ENCODE data around the gene NDUFB8. TPM values are rescaled to one million over a fixed set of nuclear protein-coding genes. Genes with fewer than 3 reads are reported as not detected.

The NDUFB8 gene
- total and polyA plus RNA-seq, 7 donors = 168 to 383 (median 221) TPM

DNA sequence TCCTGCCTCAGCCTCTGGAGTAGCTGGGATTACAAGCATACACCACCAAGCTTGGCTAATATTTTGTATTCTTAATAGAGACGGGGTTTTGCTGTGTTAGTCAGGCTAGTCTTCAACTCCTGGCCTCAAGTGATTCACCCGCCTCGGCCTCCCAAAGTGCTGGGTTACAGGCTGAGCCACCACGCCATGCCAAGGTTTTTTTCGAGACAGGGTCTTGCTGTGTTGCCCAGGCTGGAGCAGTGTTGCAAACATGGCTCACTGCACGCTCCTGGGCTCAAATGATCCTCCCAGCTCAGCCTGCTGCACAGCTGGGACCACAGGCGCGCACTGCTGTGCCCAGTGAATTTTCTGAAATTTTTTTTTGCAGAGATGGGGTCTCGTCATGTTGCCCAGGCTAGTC is 6.7 kb downstream of the NDUFB8 start:
- Histone ChIP-seq H3K36me3 (ENCODE audit: insufficient read depth in 1 of 2, low read depth in 1 of 2) (peaks cover 9 to 60% of the 10 kb centered on the region in 2 donors), H3K4me3 (no peak overlapping the region), H3K27ac (no peak overlapping the region), H3K27me3 (ENCODE audit: insufficient read depth in 3 of 3, low read length in 2 of 3) (no peaks in the 10 kb centered on the region), H3K9me3 (no peaks in the 10 kb centered on the region), H3K4me1 (peaks cover 27% of the 10 kb centered on the region)
- TF ChIP-seq, protein P1, sequence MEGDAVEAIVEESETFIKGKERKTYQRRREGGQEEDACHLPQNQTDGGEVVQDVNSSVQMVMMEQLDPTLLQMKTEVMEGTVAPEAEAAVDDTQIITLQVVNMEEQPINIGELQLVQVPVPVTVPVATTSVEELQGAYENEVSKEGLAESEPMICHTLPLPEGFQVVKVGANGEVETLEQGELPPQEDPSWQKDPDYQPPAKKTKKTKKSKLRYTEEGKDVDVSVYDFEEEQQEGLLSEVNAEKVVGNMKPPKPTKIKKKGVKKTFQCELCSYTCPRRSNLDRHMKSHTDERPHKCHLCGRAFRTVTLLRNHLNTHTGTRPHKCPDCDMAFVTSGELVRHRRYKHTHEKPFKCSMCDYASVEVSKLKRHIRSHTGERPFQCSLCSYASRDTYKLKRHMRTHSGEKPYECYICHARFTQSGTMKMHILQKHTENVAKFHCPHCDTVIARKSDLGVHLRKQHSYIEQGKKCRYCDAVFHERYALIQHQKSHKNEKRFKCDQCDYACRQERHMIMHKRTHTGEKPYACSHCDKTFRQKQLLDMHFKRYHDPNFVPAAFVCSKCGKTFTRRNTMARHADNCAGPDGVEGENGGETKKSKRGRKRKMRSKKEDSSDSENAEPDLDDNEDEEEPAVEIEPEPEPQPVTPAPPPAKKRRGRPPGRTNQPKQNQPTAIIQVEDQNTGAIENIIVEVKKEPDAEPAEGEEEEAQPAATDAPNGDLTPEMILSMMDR (IDR thresholded peaks at IDR 0.05) = no peak
- 80 to 97% (median 90%) methylated on average over 9 of the region's 9 CpGs for WGBS, 3 donors
- DNase-seq (no peak), ATAC-seq (no peak)
- intact Hi-C loops (cut with DNase I) = no loop called here

DNA sequence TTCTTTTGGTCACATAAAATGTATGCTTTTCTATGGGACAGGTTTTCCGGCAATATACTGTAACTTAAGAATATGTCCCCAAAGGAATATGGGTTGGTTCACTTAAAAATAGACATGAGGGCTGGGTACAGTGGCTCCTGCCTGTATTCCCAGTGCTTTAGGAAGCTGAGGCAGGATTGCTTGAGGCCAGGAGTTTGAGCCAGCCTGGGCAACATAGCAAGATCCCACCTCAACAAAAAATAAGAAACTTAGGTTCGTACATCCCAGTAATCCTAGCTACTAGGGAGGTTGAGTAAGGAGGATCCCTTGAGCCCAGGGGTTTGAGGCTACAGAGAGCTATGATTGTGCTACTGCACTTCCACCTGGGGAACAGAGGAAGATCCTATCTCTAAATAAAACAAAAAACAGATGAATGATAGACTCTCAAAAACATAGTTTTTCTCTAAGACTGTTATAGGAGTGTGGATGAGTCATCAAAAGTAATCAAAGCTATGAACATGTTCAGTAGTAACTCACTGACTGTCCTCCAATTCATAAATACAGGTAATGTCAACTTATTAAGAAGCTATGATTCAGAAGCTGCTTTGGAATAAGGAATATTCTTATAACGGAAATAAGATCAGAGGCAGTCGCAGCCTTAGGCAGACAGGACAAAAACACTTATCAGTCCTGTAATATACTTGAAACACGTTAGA is 7.4 kb downstream of the NDUFB8 start:
- H3K9me3 ChIP-seq = no peaks in the 10 kb centered on the region
- WGBS, 3 donors = 68 to 81% (median 78%) methylated on average over 5 of the region's 5 CpGs
- H3K4me1 ChIP-seq = peaks cover 27% of the 10 kb centered on the region
- peaks cover 9 to 56% of the 10 kb centered on the region in 2 donors for H3K36me3 ChIP-seq (ENCODE audit: insufficient read depth in 1 of 2, low read depth in 1 of 2)
- ATAC-seq (no peak), DNase-seq (no peak)
- no peaks in the 10 kb centered on the region for H3K27me3 ChIP-seq (ENCODE audit: insufficient read depth in 3 of 3, low read length in 2 of 3)
- H3K27ac ChIP-seq = no peak overlapping the region
- intact Hi-C loops (cut with DNase I) = no loop called here
- TF ChIP-seq, protein P1 (IDR thresholded peaks at IDR 0.05) = no peak
- no peak overlapping the region for H3K4me3 ChIP-seq

DNA sequence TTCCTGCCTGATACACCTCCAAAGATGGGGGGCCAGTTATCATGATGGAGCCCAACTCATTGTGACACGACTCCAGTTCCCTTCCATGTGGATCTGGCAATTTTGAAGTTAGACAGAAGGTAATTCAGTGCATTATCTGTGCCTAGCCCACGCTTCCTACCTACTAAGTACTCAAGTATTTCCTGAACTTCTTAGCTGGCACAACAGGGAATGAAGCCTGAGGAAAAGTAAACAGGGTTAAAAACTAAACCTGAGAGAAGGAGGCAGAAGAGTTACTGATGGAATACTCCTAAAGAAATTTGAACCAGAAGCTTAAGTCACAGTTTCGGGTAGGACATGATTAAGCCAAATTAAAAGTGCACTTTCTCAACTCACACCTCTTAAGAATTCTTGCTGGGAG is 8.9 kb downstream of the NDUFB8 start:
- TF ChIP-seq, protein P1 (IDR thresholded peaks at IDR 0.05) = no peak
- Histone ChIP-seq H3K4me3 (no peak overlapping the region), H3K9me3 (no peaks in the 10 kb centered on the region), H3K36me3 (ENCODE audit: insufficient read depth in 1 of 2, low read depth in 1 of 2) (peaks cover 5 to 41% of the 10 kb centered on the region in 2 donors), H3K27me3 (ENCODE audit: insufficient read depth in 3 of 3, low read length in 2 of 3) (no peaks in the 10 kb centered on the region), H3K27ac (no peak overlapping the region), H3K4me1 (peaks cover 28% of the 10 kb centered on the region)
- ATAC-seq = no peak
- no peak for DNase-seq
- intact Hi-C loops (cut with DNase I) = no loop called here
- 57 to 71% (median 63%) methylated on average over 3 of the region's 3 CpGs for WGBS, 3 donors

DNA sequence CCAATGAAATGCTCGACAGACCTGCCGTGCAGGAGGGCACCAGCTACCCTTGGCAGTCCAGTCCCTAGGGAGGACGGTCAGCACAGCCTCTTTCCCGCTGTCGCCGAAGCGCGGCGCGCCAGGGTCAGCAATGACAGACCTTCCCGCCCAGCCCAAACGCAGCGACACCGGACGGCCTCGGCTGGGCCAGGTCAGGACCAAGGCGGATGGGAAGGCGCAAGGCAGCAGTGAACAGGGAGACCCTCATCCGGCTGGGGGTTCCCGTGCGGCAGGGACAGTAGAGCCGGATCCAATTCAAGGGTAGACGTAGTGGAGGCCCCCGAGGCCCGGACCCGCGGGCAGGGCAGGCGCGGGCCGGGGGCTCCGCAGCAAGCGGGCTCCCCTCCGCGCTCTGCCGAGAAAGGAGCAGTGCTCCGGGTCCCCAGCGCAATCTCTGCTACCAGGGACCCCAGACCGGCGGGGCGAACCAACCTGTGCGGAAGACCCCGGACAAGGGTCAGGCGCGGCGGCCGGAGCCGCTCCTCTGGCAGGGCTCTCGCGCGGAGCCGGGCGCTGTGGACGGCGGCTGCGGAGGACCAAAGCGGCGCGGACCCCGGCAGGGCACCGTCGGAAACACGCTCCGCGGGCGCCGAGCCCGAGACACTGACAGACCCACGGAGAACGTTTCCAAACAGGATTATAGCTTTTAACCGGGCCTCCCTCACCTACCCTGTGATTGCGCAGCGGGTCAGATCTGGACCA is 10.2 kb downstream of the NDUFB8 start, which contains the start of gene SEC31B:
Gene SEC31B (minus strand): TSS at position 551 of the 741 bp plus-strand sequence. CDS start 2,909 bp downstream, outside the sequence.
- Histone ChIP-seq H3K27ac (peak within 1 kb of the TSS; percentile 70), H3K9me3 (no peaks in the 10 kb centered on the region), H3K36me3 (ENCODE audit: insufficient read depth in 1 of 2, low read depth in 1 of 2) (peaks cover 3 to 30% of the 10 kb centered on the region in 2 donors), H3K4me1 (peaks cover 28% of the 10 kb centered on the region), H3K4me3 (peak within 1 kb of the TSS; percentile 72), H3K27me3 (ENCODE audit: insufficient read depth in 3 of 3, low read length in 2 of 3) (no peaks in the 10 kb centered on the region)
- intact Hi-C loops (cut with DNase I) = loop anchor here (2.0 to 10.0 kb wide), 4 partner anchors 37 to 215 kb away; no protein-coding TSS in a partner anchor
- DNase-seq (peak; percentile 53 to 80), ATAC-seq (peak; percentile 68 to 79 (median 74))
- 2 to 8% (median 3%) methylated on average over 59 to 72 of the region's 72 CpGs for WGBS, 3 donors
- TF ChIP-seq, protein P1 (IDR thresholded peaks at IDR 0.05) = no peak
